Nucleus accumbens (tissue), 56 donors: ENCODE measurements around the gene EPB41L4A.

Experiments used
- DNase-seq, 56 donors: peaks; one replicate each; lab custom pipeline; 2025; lab: John Stamatoyannopoulos, UW

EPB41L4A gene

DNA sequence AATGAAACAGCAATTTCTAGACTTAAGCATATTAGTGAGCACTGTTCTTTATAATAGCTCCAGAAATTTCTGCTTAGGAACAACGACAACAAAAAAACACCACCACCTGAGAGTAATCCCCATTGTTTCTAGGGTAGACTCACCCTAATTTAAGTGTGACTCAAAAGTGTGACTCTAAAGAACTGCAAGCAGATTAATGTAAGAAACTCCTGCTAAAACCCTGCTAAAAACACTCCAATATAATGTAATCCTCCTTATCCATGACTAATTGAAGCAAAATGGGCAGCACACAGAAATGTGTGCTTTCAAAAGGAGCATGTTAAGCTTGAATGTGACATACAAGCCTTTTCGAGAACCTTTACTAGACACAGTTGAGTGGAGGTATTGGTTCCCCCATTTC is 296.0 kb downstream of the EPB41L4A start:
- DNase-seq = no peak

DNA sequence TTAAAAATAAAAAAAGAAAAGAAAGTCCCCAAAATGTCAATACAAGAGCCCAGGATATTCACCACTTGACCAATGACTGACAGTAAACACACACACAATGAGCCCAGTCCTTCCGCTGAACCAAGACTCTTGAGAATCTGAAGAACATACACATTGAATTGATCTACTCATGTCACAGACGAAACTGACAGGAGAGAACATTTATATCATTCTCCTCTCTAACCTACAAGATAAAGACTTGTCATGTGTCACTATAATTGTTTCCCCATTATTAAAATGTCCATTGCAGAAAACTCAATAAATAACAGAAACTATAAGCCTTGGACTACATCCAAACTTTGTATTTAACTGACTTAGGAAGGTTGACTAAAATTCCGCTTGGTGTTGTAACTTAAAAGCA is 296.7 kb downstream of the EPB41L4A start:
- no peak for DNase-seq

DNA sequence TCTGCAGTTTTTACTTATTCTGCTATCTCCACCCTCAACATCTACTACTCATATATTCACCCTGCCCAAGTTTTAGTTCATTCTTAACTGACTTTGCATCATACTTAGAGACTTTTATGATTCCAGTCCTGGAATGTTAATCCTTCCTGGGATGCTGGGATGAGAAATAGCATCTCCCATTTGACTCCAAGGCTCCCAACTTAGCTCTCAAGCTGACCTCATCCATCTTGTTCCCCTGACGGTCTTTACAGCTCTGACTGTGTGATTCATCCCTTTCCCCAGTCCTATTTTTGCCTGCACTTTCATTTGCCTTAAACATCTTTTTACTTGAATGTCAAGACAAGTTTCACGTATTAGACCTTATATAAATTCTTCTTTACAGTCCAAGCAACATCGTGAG is 297.8 kb downstream of the EPB41L4A start:
- no peak for DNase-seq

DNA sequence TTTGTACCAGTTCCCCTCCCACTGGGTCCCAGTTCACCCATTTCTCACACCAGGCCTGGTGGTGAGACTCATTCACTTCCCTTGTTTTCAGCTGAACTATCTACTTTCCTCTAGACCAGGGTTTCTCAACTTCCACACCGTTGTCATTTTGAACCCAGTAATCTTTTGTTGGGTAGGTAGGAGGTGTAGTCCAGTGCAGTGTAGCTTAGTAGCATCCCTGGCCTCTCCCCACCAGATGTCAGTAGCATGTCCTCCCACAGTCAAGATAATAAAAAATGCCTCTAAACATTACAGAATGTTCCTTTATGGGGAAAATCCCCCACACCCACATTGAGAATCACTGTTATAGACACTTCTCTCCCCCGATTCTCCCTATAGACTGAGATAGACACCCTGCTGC is 299.1 kb downstream of the EPB41L4A start:
- DNase-seq = no peak

DNA sequence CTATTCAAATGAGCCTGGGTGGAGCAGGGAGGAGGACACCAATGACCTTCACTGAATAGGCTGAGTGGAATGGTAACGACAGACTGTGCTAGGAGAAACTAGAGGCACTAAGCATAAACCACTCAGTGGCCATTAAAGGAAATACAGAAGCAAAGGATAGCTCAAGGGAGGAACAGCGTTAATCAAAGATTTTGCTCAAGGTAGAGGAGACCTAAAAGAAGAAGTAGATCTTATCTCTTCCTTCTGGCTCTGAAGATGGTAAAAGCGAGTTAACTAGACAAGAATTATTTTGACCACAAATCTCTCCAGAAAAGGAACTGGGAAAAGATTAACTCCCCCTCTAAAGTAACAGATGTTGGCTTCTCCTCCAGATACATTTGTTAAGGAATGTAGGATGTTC is 299.6 kb downstream of the EPB41L4A start:
- no peak for DNase-seq

DNA sequence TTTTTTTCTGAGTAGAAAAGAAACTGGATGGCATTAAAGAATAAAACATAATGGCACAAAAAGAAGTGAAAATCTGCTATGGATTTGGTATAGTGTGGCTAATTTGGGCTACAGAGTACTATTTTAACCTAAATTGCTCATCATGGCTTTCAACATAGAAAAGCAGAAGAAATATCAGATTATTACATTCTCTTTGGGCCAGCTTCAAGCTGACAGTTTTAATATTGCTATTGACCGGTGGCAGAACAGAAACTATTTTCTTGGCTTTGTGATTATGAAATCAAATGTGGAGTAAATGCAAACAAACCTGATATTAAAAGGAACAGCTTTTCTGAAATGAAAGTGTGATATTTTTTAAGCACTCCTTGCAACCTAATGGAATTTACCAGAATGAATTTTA is 301.5 kb downstream of the EPB41L4A start:
- DNase-seq = no peak

DNA sequence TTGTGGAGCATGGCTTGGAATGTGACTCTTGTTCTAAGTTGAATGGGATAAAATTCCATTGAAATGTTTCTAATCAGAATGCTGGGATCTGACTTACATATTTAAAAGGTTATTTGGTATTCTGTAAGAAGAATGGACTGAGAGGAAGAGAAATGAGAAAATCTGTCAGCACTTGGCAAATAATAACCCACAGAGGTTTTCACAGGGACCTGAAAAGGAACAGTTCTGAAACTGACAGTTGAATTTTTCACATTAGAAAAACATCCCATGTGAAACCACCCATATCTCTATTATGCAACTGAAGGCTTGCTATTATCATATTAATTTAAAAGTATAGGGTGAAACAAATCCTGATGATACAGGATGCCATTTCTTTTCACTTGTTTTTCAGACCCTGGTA is 302.7 kb downstream of the EPB41L4A start:
- DNase-seq = no peak

DNA sequence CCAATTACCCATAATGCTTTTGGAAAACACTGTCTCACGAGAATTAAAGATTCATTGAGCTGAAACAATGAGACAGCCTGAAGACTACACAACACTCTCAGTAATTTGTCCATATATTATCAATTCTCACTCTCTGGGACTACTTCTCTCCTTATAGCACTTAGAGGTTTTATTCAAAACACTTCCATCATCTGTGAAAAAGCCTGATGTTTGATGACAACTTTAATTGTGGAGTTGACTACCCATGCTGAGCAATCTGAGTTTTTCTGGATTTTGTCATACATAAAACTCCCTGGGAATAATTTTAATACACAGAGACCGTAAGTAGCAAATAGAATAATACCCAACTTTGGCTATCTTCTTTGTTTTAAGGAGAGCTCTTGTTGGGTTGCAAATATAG is 305.5 kb downstream of the EPB41L4A start:
- DNase-seq = no peak
